Measurements from ENCODE around the gene TNS1.
"Not testable (repeated sequence)": the region's sequence is repeated elsewhere in the genome, so short reads cannot be mapped to it uniquely, and the experiment has no call there.

Gene TNS1

DNA sequence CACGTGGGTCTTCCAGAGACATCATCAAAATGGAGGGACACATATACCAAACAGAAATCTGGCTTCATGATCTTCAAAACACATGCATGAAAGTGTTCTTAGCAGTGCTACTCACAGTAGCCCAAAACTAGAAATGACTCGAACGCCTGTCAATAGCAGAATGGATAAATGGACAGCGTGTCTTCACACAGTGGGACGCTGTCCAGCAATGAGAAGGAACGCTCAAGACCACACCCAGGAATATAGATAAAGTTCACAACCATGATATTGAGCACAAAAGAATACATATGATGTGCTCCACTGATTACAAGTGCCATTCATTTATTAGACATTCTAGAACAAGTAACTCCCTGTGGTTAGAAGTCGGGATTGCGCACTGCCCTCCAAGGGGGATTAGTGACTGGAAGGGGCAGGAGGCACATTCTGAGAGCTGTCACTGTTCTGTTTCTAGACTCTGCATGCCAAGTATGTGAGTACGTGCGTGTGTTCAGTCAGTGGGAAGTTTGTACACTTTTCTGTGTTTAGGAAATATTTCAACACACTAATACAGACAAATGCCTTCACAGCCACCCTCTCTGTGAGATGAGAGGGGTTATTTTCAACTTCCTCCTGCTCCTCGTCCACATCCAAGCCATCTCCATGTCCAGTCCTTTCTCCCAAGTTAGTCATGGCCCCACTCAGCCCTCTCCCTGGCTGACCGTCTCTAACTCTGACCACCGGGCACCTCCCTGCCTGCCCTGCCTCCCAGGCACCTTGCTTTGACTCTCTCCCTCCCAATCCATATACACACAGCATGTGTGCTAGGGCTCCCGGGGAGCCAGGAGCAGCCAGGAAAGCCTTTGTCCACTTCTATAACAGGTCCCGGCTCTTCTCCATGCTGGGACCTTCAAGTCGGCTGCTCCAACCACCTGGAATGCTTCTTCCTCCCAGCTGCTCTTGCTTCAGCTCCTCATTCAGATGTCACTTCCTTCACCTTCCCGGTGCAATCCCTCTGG, 26.9 kb upstream of the TNS1 start:
- no peak for DNase-seq

- DNase-seq = no peak
Measured at GRCh38 chr2:218028562-218029348, 26.0 kb upstream of the TNS1 start.

DNA sequence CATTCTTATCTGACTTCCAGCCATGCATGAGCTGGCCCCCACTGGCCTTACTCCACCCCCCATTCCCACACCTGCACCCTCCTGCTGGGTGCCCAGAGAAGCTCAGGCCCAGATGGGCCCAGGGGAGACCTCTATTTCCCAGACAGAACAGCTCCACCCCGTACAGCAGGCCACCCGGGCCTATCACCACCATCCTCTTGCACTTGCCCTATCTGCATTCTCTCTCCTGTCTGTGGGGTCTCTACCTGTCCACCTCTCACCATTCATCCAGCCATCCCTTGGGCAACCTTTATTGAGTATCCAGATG, 25.3 kb upstream of the TNS1 start:
- DNase-seq = no peak

GRCh38 chr2:218027426-218028188, 24.8 kb upstream of the TNS1 start:
- DNase-seq = no peak

GRCh38 chr2:218026676-218027425, 24.1 kb upstream of the TNS1 start:
- DNase-seq = no peak

GRCh38 chr2:218026244-218026643, 23.4 kb upstream of the TNS1 start:
- no peak for DNase-seq

DNA sequence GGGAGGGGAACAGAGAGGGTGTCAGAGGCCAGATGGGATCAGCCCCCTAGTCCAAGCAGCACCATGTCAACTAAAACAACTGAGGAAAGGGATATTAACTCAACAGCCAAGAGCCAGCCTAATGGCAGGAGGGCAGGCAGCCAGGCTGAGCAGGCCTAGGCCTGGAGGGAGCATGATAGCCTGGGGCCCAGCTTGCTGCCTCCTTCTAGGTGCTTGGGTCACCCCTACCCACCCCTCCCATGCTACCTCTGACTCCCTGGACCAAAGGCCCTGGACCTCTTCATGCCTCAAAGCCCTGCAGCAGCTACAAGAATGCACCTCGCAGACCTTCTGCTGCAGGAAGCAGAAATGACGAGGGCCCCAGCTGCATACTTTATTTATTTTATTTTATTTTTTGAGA, 22.1 kb upstream of the TNS1 start:
- no peak for DNase-seq

- DNase-seq = no peak
Measured at GRCh38 chr2:218024336-218024735, 21.5 kb upstream of the TNS1 start.

DNA sequence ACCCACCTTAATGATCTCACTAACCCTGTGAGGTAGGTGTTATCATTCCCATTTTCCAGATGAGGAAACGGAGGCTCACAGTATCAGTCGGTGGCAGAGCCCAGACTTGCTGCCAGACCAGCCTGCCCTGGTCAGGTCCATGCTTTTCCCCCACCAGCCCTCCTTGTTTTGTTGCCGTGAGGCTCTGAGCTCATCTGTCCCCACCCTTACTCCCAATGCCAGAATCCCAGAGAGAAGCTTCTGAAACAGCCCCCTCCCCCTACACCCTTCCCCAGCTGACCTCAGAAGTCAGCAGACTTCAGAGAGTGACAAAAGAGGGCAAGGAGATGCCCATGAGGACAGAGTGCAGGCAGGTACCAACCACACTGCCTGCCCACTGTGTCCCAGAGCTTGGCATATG, 20.8 kb upstream of the TNS1 start:
- no peak for DNase-seq

DNA sequence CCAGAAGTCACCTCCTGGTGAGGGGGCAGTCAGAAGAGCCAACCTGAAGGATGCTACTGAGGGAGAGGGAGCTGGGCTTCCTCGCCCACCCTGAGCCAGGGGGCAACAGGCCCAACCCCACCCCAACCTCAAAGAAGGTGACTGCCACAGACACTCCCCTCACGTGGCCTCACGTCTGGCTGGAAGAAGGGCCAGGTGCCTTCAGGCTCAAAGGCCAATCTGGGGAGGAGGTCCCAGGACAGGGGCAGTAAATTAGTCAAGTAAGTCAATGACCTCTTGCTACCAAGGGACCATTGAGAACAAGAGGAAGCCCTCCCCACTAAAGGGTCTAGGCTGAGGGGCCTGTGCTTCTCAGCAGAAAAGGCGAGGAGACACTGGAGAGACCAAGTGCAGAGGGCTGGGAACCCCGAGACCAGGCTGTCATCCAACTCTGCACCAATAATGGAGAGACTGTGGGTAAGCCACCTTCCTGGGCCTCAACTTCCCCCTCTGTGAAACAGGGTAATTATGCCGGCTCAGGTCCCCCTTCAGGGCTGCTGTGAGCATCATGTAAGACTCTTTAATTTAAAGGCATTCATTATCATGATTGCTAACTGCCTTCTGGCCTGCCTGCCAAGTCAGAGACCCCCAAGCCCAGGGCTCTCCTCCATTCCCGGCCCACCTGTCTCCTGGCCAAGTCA, 20.2 kb upstream of the TNS1 start:
- no peak for DNase-seq

DNA sequence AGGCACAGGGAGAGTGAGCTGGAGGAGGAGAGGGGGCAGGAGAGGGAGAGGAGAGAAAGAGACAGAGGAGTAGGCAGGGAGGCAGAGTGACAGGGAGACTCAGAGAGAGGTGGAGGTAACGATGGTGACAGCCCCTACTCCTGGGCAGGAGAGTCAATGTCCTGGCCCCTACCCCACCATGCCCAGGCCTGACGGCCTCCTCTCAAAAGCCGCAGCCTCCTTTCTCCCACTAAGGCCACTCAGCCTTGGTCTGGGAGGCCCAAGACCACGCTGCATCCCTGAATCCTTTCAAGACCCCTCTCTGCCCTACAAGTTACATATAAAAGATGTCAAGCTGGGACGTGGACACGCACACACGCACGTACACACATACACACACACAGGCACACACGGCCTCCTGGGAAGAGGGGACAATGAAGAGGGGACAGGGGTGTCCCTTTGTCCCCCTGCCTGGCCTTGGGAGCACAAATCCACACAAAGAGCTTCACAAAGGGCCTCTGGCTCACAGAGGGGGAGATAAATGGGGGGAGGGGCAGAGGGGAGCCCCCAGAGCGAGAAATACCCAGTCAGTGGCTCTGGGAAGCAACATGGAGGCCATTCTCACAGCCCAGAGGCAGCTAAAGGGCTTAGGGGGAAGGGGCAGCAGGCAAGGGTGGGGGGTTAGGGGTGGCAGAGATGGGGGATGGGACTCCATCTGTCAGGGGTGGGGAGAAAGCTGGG, 19.5 kb upstream of the TNS1 start:
- no peak for DNase-seq

GRCh38 chr2:218021536-218022071, 18.8 kb upstream of the TNS1 start:
- no peak for DNase-seq

DNA sequence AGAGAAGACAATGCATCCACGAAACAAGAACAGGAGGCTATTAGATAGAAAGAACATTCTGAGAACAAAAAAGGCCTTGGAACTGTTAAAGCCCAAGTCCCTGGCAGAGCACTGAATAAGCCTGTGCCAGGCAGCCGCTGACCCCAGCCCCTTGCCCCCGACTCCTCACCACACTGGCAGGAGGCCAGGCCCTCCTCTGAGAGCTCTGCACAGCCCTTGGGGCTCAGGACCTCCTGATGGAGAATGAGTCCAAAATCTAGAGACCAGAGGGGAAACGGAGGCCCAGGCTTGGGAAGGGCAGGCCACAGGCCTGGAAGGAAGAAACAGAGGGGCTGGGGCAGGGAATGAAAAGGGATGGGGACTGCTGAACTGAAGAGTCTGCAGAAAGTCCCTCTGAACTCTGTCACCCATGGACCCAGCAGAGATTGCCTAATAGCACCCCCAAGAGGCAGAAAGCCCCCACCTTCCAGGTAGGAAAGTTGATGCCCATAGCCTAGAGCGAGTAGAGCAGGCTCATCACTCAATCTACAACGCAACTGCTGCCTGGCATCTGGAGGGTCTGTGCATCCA, 18.3 kb upstream of the TNS1 start:
- no peak for DNase-seq

DNA sequence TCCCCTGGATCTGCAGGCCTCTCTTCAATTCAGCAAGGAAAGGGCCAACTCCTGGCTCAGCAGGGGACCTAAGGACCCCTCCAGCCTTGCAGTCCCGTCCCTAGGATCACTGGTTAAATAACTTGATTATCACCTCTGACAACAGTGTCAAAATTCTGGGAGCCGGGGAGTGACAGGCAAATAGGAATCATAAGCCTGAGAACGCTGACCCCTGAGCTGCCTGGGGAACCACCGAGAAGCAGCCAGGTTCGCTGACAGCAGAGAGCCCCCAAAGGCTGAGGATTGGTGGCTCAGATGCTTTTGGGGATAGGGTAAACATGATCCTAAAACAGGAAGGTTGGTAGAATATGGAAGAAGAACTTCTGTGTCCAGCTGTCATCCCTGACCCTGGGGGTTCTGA, 17.5 kb upstream of the TNS1 start:
- no peak for DNase-seq

DNA sequence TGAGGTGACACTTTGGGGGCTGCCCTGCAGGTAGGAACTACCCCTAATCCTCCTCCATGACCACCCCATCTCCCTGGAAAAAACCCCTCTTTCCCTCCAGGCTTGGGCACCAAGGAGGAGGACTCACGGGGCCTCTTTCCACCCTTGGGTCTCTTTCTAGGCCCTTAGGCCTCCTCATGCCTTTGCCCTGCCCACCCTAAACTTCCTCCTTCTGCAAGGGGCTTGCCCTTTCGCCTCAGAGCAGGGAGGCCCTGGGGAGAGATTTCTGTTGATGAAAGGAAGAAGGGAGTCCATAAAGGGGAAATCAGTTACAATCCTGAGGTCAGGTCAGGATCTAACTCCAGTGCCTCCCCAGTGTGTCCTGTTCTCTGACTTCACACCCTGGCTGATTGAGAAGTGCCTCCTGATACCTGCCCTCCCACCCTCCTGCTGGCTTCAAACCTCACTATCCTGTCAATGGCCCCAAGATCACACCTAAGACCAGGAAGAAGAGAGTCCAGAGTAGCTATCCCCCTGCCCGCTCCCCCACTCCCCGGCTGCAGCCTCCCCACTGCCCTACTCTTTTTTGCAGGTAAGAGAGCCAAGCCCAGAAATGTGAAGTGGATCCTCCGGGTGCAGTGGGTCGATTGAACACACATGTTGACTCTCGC, 16.7 kb upstream of the TNS1 start:
- DNase-seq = no peak

GRCh38 chr2:218018842-218019125, 16.0 kb upstream of the TNS1 start:
- DNase-seq = not testable (repeated sequence)

- no peak for DNase-seq
Measured at GRCh38 chr2:218017211-218018053, 14.6 kb upstream of the TNS1 start.

GRCh38 chr2:218016810-218017209, 14.0 kb upstream of the TNS1 start:
- no peak for DNase-seq
